ENCODE measurements around the gene HIPK3.
"Not testable (repeated sequence)": the region's sequence is repeated elsewhere in the genome, so short reads cannot be mapped to it uniquely, and the experiment has no call there.

Gene HIPK3

DNA sequence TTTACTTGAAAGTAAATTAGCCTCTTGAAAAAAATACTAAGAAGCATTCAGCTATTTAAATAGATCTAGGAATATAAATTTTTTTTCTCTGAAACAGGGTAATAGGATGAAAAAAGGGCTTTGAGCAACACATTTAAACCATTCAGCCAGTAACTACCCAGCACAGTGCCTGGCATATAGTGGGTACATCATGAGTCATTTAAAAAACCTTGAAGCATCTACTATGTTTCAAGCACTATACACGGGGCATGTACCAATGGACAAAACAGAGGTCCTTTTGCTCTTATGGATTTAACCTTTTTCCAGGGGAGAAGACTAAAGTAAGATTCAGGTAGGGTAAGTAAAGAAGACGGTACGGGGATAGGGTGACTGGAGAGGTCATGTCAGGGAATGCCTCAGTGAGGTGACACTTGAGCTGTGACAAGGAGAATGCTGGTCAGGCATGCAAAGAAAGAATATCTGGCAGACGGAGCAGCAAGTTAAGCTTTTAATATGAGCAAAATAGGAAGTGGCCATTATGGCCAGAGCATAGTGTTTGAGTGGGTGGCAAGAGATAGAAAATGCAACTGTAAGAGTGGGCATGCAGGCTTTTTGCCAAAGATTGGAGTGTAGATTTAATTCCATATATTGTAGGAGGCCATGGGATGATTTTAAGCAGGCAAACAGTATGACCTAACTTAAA lies 101.1 kb downstream of the HIPK3 start:
- DNase-seq (ENCODE audit: low read depth in 2 of 2, low spot score in 1 of 2), result no peak

DNA sequence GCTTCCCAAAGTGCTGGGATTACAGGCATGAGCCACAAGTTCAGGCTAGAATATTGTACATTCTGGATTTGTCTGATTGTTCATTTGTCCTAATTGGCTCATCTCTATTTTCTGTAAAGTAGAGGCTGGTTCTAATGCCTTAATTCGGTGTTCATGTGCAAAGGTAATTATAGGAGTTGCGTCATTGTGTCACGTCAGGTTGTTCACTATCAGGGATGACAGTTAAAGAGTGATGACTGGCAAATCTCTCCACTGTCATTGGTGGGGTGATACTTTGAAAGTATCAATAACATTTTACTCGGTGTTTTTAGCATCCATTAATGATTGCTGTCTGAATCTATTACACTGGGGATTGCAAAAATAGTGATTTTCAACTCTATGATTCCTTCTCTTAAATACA lies 103.5 kb downstream of the HIPK3 start:
- DNase-seq (ENCODE audit: low read depth in 2 of 2, low spot score in 1 of 2), result no peak

DNA sequence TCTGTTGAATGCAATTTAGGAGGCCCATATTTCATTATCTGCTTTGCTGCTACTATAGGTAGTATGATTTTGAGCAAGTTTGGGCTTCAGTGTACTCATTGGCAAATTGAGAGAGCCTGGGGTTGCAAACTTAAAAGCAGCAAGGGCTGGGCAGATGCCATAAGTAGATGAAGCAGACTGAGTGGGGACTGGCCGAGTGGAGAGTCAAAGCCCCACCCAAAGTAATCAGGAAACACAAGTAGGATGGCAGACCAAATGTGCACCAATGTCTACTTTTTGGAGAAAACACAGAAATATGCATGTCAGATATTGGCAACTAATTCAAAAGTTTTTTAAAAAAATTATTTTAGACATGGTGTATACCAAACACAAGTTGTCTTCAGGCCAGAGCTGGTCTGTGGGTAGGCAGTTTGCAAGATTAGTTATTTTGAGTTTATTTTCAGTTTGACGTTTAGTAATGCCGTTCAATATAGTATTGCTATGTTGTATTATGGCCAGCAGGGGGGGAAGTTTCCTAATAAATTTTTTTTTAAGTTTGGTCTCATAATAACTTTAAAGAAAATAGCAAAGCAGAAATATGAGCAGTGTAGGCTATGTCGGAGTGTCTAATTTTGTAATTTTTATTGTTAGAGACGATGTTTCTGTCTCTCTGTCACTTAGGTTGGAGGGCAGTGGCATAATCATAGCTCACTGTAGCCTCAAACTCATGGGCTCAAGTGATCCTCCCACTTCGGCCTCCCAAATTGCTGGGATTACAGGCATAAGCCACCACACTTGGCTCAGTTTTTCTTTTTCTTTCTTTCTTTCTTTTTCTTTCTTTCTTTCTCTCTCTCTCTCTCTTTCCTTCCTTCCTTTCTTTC lies 105.1 kb downstream of the HIPK3 start:
- no peak for DNase-seq (ENCODE audit: low read depth in 2 of 2, low spot score in 1 of 2)

DNA sequence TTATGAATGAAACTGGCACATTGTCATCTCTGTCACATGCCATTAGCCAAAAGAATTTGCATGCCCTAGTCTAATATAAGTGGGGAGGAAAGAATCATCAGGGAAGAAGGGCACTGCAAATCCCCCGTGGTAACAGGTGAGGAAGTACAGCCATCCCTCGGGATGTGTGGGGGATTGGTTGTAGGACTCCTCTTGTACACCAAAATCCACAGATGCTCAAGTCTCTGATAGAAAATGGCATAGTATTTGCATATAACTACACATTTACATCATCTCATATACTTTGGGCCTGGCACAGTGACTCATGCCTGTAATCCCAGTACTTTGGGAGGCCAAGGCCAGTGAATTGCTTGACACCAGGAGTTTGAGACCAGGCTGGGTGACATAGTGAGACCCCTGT lies 109.7 kb downstream of the HIPK3 start:
- no peak for DNase-seq (ENCODE audit: low read depth in 2 of 2, low spot score in 1 of 2)

DNA sequence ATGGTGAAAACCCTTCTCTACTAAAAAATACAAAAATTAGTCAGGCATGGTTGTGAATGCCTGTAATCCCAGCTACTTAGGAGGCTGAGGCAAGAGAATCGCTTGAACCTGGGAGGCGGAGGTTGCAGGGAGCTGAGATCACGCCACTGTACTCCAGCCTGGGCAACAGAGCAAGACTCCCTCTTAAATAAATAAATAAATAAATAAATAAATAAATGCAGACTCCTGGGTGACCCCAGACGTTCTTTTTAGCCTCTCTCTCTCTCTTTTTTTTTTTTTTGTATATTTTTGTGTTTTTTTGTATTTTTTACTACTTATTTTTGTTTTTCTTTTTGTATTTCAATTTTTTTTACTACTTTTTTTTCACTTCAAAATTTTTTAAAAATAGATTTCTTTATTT lies 111.3 kb downstream of the HIPK3 start:
- DNase-seq (ENCODE audit: low read depth in 2 of 2, low spot score in 1 of 2), result not testable (repeated sequence)

DNA sequence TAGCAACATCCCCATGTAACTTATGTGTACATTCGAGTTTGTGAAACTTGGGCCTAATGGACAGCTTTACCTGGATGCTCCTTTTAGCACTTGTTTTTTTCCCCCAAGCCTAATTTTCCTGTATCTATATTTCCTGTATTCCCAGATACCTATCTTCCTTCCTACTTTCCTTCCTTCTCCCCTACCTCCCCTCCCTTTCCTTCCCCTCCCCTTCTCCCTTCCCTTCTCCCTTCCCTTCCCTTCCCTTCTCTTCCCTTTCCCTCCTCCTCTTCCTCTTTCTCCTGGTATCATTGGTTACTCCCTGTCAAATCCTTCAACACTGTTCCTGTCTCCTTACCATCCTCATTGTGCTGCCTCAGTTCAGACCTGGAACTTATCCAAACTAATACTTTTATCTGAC lies 111.8 kb downstream of the HIPK3 start:
- no peak for DNase-seq (ENCODE audit: low read depth in 2 of 2, low spot score in 1 of 2)

DNA sequence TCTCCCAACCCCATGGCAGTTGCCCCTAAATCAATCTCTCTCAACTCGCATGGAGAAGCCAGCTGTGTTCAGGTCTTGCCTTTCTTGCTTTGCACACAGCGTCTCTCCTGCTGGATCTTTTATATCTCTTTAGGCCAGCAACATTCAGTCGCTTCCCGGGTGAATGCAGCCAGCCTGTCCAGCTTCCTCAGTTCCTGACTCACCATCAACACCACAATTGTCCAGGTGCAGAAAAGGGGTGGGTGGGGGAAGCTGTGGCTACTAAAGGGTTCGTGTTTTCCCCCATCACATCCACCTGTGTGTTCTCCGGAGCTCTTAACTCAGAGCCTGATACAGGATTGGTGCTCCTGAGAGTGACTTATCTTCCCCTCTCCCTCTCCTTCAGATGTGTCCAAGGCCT lies 116.5 kb downstream of the HIPK3 start:
- no peak for DNase-seq (ENCODE audit: low read depth in 2 of 2, low spot score in 1 of 2)

DNA sequence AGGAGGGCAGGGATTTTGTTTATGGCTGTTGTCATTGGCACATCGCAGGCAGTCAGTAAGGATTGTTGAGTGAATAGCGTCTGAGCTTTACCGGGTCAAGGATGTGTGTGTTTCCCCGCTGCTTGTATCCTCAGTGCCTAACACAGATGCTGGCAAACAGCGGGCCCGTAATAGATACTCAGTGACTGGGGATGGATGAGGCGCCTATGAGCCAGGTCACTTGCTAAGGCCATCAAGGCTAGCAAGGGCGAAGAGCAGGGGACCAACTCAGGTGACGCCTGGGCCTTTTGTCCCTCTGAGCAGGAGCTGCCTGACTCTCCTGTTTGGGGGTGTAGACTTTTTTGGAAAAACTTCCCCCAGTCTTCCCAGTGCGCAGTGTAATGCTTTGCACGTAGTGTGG lies 118.1 kb downstream of the HIPK3 start:
- DNase-seq (ENCODE audit: low read depth in 2 of 2, low spot score in 1 of 2), result no peak

DNA sequence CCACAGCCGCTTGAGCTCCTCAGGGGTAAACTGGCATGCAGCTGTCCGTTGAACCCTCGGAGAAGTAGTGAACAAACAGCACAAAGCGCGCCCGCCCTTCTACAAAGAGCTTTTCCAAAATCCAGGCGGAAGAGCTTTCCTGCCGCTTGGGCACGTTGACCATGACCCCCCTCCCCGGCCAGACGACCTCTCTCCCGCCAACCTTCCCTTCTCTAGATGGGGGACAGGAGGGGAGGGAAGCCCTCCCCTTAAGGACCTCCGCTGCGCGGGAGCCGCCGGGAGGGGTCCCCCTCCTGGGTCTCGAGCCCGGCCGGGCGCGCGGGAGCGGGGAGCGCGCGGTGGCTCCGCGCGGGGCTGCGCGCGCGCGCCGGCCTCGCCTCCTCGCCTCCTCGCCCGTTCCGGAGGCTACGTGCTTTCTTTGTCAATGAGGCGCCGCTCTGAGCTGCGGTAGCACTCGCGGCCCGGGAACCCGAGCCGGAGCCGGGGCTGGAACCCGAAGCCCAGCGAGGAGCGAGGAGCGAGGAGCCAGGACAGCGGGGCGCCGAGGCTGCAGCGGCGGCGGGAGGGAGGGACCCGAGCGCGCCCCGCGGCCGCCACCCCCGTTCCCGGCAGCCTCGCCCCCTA lies 118.6 kb downstream of the HIPK3 start, which contains the start of gene KIAA1549L:
Gene KIAA1549L, plus strand, starts transcription at position 421 of the 624 bp plus-strand sequence.
- no peak for DNase-seq (ENCODE audit: low read depth in 2 of 2, low spot score in 1 of 2)

DNA sequence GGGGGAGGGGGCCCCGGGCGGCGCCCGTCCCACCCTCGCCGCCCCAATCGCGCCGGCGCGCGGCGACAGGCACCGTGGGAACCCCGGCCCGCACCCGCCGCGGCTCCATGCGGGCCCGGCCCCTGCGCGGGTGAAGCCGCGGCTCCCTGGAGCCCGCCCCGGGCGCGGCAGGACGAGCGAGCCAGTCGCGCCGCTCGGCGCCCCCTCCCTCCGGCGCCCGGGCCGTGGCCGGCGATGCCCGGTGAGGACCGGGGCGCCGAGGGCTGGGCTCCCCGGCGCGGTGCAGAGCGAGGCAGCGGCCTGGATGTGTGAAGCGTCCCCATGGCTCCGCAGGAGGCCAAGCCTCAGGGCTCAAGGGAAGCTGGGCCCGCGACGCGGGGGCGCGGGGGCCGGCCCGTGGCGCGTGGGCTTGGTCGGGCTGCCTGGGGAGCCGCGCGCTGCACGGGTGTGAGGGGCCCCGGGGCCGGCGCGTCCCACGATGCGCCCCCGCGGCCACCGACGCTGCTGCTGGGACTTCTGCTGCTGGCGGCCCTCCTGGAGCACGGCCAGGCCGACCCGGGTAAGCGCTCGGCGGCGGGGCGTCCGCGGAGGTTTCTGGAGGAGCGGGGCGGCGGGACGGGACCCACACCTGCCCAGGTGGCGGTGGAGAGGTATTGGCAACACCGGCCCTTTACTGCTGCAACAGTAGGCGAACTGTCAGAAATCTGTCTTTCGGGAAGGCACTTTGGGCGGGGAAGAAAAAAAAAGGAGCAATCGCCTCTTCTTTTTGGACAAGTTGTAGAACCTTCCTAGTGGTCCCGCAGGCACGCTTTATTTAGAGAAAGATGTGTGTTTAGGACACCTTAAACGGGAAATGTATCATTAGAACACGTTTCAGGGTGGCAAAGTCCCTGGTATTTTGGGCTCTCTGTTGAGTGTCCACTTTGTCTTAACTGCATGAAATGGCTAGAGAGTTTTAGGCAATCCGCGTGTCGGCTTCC lies 119.4 kb downstream of the HIPK3 start:
- DNase-seq (ENCODE audit: low read depth in 2 of 2, low spot score in 1 of 2), result no peak

DNA sequence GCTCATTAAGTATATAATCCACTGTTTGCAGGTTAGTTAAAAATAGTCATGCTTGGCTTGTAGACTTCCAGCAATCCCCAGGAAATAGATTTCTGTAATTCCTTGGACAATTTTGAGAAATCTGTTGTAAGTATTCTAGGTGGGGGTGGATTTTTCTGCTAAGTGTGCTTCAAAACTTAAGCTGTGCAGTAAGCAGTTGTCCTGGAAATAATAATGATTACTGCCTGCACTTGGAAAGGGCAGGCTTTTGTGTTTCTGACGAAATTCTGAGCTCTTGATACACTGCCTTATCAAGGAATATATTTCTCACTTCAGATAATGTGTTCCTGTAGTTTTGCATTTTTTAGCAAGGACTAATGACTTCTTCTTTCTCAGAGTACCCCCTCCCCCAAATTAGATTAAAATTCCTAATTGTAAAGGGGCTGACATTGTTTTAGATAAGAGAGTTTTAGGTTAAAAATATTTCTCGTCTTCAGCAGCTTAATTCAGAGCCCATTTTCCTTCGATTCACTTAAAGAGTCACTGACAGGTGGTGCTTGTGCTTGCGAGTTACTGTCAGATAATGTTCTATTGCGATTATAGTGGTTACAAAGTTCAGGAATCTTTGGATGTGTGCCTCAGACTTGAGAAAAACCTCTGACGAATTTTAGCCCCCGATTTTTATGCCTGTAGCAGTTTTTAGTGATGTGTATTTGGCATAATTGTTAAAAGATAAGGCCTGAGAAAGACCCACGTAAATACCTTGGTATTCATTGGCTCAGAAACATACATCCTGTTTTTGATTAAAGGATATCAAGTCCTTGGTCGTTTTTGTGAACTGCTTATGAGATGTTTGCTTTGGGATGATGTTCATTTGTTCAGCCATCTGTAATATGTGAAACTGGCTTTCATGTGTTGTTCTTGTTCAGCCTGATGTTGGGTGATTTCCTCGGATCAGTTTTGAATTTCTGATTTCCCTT lies 120.5 kb downstream of the HIPK3 start:
- no peak for DNase-seq (ENCODE audit: low read depth in 2 of 2, low spot score in 1 of 2)

DNA sequence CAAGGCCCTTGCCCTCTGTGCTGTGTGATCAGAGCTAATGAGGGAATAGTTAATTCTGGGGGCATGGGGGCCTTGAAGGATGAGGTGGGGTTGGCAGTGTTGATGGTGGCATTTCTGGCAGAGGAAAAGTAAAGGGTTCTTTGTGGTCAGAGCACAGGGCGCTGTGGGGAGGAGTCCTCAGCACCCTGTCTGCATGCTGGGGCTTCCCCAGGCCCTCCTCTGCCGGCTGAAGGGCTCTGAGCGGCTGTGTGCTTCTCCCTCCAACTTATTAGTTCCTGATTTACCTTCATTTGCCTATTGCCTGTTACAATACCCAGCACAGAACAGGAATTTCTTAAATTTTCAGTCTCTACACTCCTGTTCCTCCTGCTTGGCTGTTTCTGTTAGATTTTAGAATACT lies 122.8 kb downstream of the HIPK3 start:
- DNase-seq (ENCODE audit: low read depth in 2 of 2, low spot score in 1 of 2), result no peak

DNA sequence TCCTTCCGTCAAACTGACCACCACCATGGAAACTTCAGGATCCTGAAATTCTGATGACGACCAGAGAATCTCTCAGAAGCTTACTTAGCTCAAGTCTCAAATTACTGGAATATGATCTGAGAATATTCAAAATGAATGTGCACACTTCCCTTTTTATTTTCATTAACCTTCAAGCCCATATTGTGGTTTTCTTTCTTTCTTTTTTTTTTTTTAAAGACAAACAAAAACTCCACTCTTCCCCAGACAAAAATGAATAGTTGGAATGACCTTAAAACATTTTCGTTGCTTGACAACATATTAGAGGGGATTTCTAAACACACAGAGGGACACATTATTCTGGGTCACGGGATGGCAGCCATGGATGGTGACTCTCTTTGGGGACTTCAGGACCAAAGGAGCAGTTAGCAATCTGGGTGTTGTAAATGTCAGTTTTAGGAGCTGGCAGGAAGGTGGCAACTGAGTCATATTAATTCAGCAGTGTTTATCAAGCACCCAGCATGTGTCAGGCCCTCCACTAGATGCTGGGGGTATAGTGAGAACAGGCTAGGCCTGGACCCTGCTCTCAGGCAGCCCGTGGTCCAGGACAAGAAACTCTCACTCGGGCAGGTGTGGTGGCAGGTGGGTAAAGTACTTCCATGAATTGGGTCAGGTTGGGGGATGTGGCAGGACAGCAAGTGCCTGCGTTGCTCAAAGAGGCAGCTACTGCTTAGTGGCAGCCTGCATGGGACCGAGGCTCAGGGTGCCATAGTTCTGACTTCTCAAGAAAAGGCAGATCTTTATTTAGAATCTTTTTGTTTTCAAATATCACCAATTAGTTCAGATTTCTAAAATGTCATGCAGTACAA lies 126.1 kb downstream of the HIPK3 start:
- DNase-seq (ENCODE audit: low read depth in 2 of 2, low spot score in 1 of 2), result no peak

DNA sequence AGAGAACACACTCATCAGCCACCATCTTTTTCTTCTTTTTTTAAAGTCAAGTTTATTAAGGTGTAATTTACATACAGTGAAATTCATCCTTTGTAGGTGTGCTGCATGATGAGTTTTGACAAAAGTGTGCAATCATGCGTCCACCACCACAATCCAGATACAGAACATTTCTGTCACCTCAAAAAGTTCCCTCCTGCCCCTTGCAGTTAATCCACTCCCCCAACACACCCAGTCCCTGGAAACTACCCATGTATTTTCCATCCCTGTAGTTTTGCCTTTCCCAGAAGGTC lies 126.7 kb downstream of the HIPK3 start:
- DNase-seq (ENCODE audit: low read depth in 2 of 2, low spot score in 1 of 2), result no peak

DNA sequence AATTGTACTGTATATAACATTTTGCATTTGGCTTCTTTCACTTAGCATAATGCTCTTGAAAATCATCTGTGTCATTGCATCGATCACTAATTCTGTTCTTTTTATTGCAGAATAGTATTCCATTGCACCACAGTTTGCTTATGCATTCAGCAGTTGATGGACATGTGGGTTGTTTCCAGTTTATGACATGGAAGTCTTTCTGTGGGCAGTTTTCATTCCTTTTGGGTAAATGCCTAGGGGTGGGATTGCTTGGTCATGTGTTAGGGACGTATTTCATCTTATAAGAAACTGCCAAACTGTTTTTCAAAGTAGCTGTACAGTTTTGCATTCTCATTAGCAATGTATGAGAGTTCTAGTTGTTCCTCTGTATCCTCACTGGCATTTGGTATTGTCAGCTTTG lies 127.0 kb downstream of the HIPK3 start:
- no peak for DNase-seq (ENCODE audit: low read depth in 2 of 2, low spot score in 1 of 2)

DNA sequence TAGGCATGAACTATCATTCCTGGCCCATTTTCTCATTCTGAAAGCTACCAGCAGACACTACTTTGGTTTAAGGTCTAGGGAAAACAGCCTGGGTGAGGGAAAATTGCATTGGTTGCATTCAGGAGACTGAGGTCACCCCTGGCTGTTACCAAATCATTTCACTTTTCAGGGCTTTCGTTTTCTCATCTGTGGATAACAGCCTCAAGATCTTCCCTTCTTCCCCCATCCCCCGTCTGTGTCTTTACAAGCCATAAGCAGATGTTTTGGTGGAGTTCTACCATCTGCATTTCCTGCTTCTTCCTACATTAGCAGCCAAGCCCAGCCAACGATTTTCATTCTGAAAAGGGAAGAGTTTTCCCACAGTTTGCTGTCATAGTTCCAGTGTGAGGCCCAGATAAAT lies 130.4 kb downstream of the HIPK3 start:
- DNase-seq (ENCODE audit: low read depth in 2 of 2, low spot score in 1 of 2), result no peak

DNA sequence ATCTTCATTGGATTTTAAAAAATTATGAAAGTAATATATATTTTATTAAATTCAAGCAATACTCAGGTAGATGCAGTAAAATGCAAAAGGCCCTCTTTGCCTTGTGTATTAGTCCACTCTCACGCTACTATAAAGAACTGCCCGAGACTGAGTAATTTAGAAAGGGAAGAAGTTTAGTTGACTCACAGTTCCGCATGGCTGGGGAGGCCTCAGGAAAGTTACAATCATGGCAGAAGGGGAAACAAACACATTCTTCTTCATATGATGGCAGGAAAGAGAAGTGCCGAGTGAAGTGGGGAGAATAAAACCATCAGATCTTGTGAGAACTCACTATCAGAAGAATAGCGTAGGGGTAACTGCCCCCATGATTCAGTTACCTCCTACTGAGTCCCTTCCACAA lies 130.8 kb downstream of the HIPK3 start:
- no peak for DNase-seq (ENCODE audit: low read depth in 2 of 2, low spot score in 1 of 2)

DNA sequence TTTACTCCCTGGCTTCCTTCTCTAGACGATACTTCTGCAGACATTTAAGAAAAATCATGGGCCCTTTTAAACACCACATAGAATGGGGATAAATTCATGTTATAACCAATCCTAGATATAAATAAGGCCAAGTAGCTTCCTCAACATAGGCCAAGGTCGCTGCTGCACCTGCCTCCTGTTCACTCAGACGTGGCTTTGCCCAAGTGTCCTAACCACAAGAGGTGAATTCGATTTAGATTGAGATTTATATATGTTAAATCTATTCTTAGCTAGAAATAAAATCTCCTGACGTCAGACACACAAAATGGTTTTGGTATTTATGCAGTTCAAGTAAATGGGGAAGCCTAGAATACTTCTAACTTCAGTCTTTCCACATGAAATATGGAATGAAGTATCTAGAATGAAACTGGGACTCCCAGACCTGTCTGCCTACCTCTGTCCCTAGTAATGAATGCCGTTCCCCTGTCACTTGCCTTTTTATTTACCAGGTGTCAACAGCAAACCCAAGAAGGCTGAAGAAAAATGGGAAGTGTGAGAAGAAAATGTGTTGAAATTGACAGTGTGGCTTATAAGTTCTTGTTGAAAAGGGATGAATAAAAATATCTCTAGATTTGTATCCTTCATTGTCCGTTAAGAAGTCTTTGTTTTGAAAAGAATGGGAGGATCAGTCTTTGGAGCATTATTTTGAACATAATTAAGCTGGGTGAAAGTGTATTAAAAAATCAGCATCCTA lies 131.8 kb downstream of the HIPK3 start:
- DNase-seq (ENCODE audit: low read depth in 2 of 2, low spot score in 1 of 2), result no peak
